Mesenchymal stem cell (in vitro differentiated cells and primary cell): ENCODE data around the gene JPH2.

ENCODE experiments used
- DNase-seq: peaks from one replicate; pipeline ENCODE4 v3.0.0-alpha.2; 2013
- H2AFZ ChIP-seq: one replicate; pipeline ENCODE4 v1.6.1; 2013; ENCODE audit warnings: low read depth, mild to moderate bottlenecking, control low read depth, inconsistent platforms, low read length, moderate library complexity
- H2AK5ac ChIP-seq: 2 replicates; pipeline ENCODE4 v1.6.1; 2013; ENCODE audit warnings: low read length, moderate library complexity, mild to moderate bottlenecking, inconsistent platforms; ENCODE audit not compliant: severe bottlenecking
- H2BK120ac ChIP-seq: one replicate; pipeline ENCODE4 v1.6.1; 2013; ENCODE audit warnings: low read depth, mild to moderate bottlenecking, inconsistent platforms, low read length, moderate library complexity
- H2BK12ac ChIP-seq, 2 experiments: one replicate each; pipeline ENCODE4 v1.6.1; 2013; ENCODE audit warnings: inconsistent platforms in 2 of 2, low read length in 2 of 2, mild to moderate bottlenecking in 2 of 2, moderate library complexity in 2 of 2, control low read depth in 1 of 2
- H2BK15ac ChIP-seq: one replicate; pipeline ENCODE4 v1.6.1; 2013; ENCODE audit warnings: mild to moderate bottlenecking, low read depth, inconsistent platforms; ENCODE audit not compliant: poor library complexity, severe bottlenecking
- H2BK5ac ChIP-seq: 2 replicates; pipeline ENCODE4 v1.6.1; 2013; ENCODE audit warnings: low read depth, mild to moderate bottlenecking, low read length, control low read depth, inconsistent platforms; ENCODE audit not compliant: poor library complexity, severe bottlenecking
- H3K14ac ChIP-seq, 2 experiments: one replicate each; pipeline ENCODE4 v1.6.1; 2013; ENCODE audit warnings: inconsistent platforms in 2 of 2, low read length in 2 of 2, control low read depth in 1 of 2, mild to moderate bottlenecking in 1 of 2, moderate library complexity in 1 of 2
- H3K18ac ChIP-seq, 2 experiments: one replicate each; pipeline ENCODE4 v1.6.1; 2013; ENCODE audit warnings: inconsistent platforms in 2 of 2, low read length in 2 of 2, control low read depth in 1 of 2, low read depth in 1 of 2, mild to moderate bottlenecking in 1 of 2
- H3K23ac ChIP-seq, 2 experiments: one replicate each; pipeline ENCODE4 v1.6.1; 2013; ENCODE audit warnings: inconsistent platforms in 2 of 2, low read length in 2 of 2, mild to moderate bottlenecking in 2 of 2, moderate library complexity in 2 of 2, control low read depth in 1 of 2
- H3K27ac ChIP-seq: 2 replicates; pipeline ENCODE4 v1.5.1; 2013; ENCODE audit warnings: mild to moderate bottlenecking, moderate library complexity, low read length, control low read depth, inconsistent platforms; ENCODE audit not compliant: poor library complexity, severe bottlenecking
- H3K27me3 ChIP-seq, 2 experiments: 2 replicates each; pipeline versions ENCODE4 v1.6.1 to v1.7.0; 2013; ENCODE audit warnings: low read length in 2 of 2, mild to moderate bottlenecking in 2 of 2, moderate library complexity in 2 of 2, control low read depth in 1 of 2, inconsistent platforms in 1 of 2; ENCODE audit not compliant: control insufficient read depth in 1 of 2, insufficient read depth in 1 of 2
- H3K36me3 ChIP-seq, 2 experiments: 2 replicates each; pipeline versions ENCODE4 v1.6.1 to v1.7.0; 2013; ENCODE audit warnings: low read length in 2 of 2, control low read depth in 1 of 2, inconsistent platforms in 1 of 2, low read depth in 1 of 2, mild to moderate bottlenecking in 1 of 2; ENCODE audit not compliant: insufficient read depth in 2 of 2, control insufficient read depth in 1 of 2
- H3K4ac ChIP-seq, 2 experiments: one replicate each; pipeline ENCODE4 v1.6.1; 2013; ENCODE audit warnings: inconsistent platforms in 2 of 2, low read length in 2 of 2, mild to moderate bottlenecking in 2 of 2, moderate library complexity in 2 of 2, control low read depth in 1 of 2, low read depth in 1 of 2
- H3K4me1 ChIP-seq: 2 replicates; pipeline ENCODE4 v1.6.1; 2013; ENCODE audit warnings: low read depth, low read length, control low read depth; ENCODE audit not compliant: control insufficient read depth, insufficient read depth
- H3K4me2 ChIP-seq: 2 replicates; pipeline ENCODE4 v1.6.1; 2013; ENCODE audit warnings: low read length, mild to moderate bottlenecking, inconsistent platforms; ENCODE audit not compliant: poor library complexity, severe bottlenecking
- H3K4me3 ChIP-seq, 2 experiments: 2 replicates each; pipeline versions ENCODE4 v1.5.1 to v1.7.0; 2013; ENCODE audit warnings: low read length in 2 of 2, mild to moderate bottlenecking in 2 of 2, control low read depth in 1 of 2, low read depth in 1 of 2; ENCODE audit not compliant: insufficient read depth in 1 of 2
- H3K79me1 ChIP-seq: replicated peaks from 2 replicates; pipeline ENCODE4 v1.6.1; 2013; ENCODE audit warnings: mild to moderate bottlenecking, control low read depth, low read length, inconsistent platforms; ENCODE audit not compliant: poor library complexity, severe bottlenecking
- H3K9ac ChIP-seq: 2 replicates; pipeline ENCODE4 v1.7.0; 2013; ENCODE audit warnings: mild to moderate bottlenecking, low read length, moderate library complexity
- H3K9me3 ChIP-seq: 2 replicates; pipeline ENCODE4 v1.7.0; 2013; ENCODE audit warnings: mild to moderate bottlenecking, low read length; ENCODE audit not compliant: control insufficient read depth
- H4K8ac ChIP-seq: one replicate; pipeline ENCODE4 v1.6.1; 2013; ENCODE audit warnings: inconsistent platforms, mild to moderate bottlenecking, low read length, moderate library complexity
- H4K91ac ChIP-seq: one replicate; pipeline ENCODE4 v1.6.1; 2013; ENCODE audit warnings: mild to moderate bottlenecking, low read length, inconsistent platforms
- WGBS: methylation state at CpG from one replicate; pipeline ENCODE4 v1.1.7; 2013; ENCODE audit warnings: mixed read lengths; 5-methylcytosine and 5-hydroxymethylcytosine counted together

Gene JPH2

DNA sequence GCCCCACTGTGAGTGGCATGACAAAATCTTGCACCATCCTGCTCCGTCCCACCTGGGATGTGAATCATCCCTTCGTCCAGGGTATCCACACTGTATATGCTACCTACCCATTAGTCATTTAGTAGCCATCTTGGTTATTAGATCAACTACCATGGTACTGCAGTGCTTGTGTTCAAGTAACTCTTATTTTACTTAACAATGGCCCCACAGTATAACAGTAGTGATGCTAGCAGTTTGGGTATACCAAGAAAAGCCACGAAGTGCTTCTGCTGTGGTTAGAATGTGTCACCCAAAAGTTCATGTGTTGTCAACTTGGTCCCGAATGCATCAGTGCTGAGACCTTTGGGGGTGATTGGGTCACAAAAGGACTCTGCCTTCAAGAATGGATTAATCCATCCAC is 11.9 kb upstream of the JPH2 start:
- no peak overlapping the region for H2BK15ac ChIP-seq
- peaks cover 19% of the 10 kb centered on the region for H3K79me1 ChIP-seq
- no peak for DNase-seq
- no peak overlapping the region for H2AFZ ChIP-seq
- H3K18ac ChIP-seq: no peak overlapping the region
- no peak overlapping the region for H3K4me3 ChIP-seq
- no peak overlapping the region for H2AK5ac ChIP-seq
- no peak overlapping the region for H3K23ac ChIP-seq
- H3K14ac ChIP-seq: no peak overlapping the region
- no peaks in the 10 kb centered on the region for H3K9me3 ChIP-seq
- no peaks in the 10 kb centered on the region for H3K27me3 ChIP-seq
- H3K27ac ChIP-seq: no peak overlapping the region
- WGBS: 86% methylated on average over 4 of the region's 4 CpGs
- no peak overlapping the region for H3K4me2 ChIP-seq
- no peak overlapping the region for H4K8ac ChIP-seq
- H3K36me3 ChIP-seq: peaks cover 15 to 74% of the 10 kb centered on the region in 2 experiments
- H2BK5ac ChIP-seq: no peak overlapping the region
- H3K4me1 ChIP-seq: peaks cover 5% of the 10 kb centered on the region
- no peak overlapping the region for H2BK120ac ChIP-seq
- no peak overlapping the region for H4K91ac ChIP-seq
- no peak overlapping the region for H2BK12ac ChIP-seq
- no peak overlapping the region for H3K4ac ChIP-seq
- H3K9ac ChIP-seq: no peak overlapping the region

DNA sequence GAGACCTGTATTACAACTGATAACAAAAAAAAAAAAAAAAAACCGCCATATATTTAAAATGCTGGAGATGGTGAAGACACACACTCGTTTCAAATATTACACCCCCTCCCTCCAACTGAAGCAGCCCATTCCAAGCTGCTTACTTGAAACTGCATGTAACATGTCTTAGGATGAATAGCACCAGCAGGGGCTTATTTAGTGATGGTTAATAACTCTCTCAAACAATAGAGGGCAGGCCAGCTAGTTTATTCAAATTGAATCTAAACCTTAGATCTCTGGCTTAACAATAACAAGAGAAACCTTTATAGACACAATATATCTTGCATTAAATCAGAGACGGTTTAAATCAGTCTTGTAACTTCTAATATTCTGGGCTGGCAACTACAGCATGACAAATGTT is 9.3 kb upstream of the JPH2 start:
- Histone ChIP-seq H3K4me2 (no peak overlapping the region), H3K4me3 (no peak overlapping the region), H2AK5ac (no peak overlapping the region), H4K8ac (no peak overlapping the region), H3K36me3 (peaks cover 11 to 54% of the 10 kb centered on the region in 2 experiments), H3K27me3 (no peaks in the 10 kb centered on the region), H2BK120ac (no peak overlapping the region), H3K4me1 (peaks cover 5% of the 10 kb centered on the region), H2BK12ac (no peak overlapping the region), H4K91ac (no peak overlapping the region), H3K27ac (no peak overlapping the region), H3K14ac (no peak overlapping the region), H3K9ac (no peak overlapping the region), H2AFZ (no peak overlapping the region), H2BK5ac (no peak overlapping the region), H3K9me3 (no peaks in the 10 kb centered on the region), H3K18ac (no peak overlapping the region), H3K4ac (no peak overlapping the region), H2BK15ac (no peak overlapping the region), H3K23ac (no peak overlapping the region), H3K79me1 (peaks cover 16% of the 10 kb centered on the region)
- DNase-seq: no peak
- 99% methylated on average over 2 of the region's 3 CpGs for WGBS

DNA sequence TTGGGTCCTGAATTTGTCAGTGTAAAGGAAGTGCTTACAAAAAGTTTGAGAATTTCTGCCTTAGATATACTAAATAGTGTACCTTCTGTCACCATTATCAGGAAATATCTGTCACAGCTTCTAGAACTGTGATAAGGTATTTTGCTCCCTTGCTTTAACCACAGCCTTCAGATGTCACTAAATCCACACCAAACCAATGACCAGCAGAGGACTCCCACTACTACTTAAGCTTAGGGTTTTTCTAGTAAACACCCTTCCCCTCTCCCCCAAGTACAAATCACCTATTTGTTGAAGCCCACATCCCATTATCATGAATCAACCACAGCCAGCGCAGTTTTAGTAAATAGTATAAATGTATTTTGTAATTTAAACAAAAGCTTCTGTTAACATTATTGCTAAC is 8.6 kb upstream of the JPH2 start:
- H3K79me1 ChIP-seq: peaks cover 14% of the 10 kb centered on the region
- no peak overlapping the region for H3K14ac ChIP-seq
- peaks cover 11 to 47% of the 10 kb centered on the region in 2 experiments for H3K36me3 ChIP-seq
- no peak for DNase-seq
- no peaks in the 10 kb centered on the region for H3K27me3 ChIP-seq
- no peak overlapping the region for H3K4me3 ChIP-seq
- WGBS: no CpG with 5 or more reads among the region's 1 CpG
- H2AFZ ChIP-seq: no peak overlapping the region
- H3K4me2 ChIP-seq: no peak overlapping the region
- H3K4ac ChIP-seq: no peak overlapping the region
- no peaks in the 10 kb centered on the region for H3K9me3 ChIP-seq
- no peak overlapping the region for H4K8ac ChIP-seq
- no peak overlapping the region for H3K9ac ChIP-seq
- no peak overlapping the region for H2BK120ac ChIP-seq
- no peak overlapping the region for H3K27ac ChIP-seq
- H3K23ac ChIP-seq: no peak overlapping the region
- no peak overlapping the region for H2BK15ac ChIP-seq
- H2AK5ac ChIP-seq: no peak overlapping the region
- no peak overlapping the region for H4K91ac ChIP-seq
- no peak overlapping the region for H2BK5ac ChIP-seq
- no peak overlapping the region for H3K18ac ChIP-seq
- H3K4me1 ChIP-seq: peaks cover 5% of the 10 kb centered on the region
- no peak overlapping the region for H2BK12ac ChIP-seq

DNA sequence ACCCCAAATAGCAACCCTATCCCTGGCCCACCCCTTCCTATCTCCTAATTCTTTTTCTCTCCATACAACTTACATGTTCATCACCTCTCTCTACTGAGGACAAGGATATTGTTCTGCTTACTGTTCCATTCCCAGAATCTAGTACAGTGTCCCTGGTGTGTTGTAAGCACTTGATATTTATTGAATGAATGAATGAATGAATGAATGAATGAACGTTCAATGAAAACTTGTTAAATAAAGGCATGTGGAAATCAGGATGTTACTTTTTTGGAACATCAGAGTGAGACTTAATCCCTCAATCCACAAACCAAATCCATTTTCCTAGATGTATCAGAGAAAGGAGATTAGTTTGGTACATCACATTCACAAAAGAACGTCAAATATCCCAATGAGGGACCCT is 6.8 kb upstream of the JPH2 start:
- Histone ChIP-seq H3K27me3 (no peaks in the 10 kb centered on the region), H2BK120ac (no peak overlapping the region), H4K91ac (no peak overlapping the region), H3K14ac (no peak overlapping the region), H3K23ac (no peak overlapping the region), H3K9me3 (no peaks in the 10 kb centered on the region), H3K4me3 (no peak overlapping the region), H3K36me3 (peaks cover 6 to 29% of the 10 kb centered on the region in 2 experiments), H3K4me2 (no peak overlapping the region), H3K79me1 (peaks cover 11% of the 10 kb centered on the region), H2AK5ac (no peak overlapping the region), H3K4me1 (peaks cover under 1% of the 10 kb centered on the region), H3K27ac (no peak overlapping the region), H2BK12ac (no peak overlapping the region), H4K8ac (no peak overlapping the region), H3K9ac (no peak overlapping the region), H2BK5ac (no peak overlapping the region), H3K4ac (no peak overlapping the region), H2BK15ac (no peak overlapping the region), H2AFZ (no peak overlapping the region), H3K18ac (no peak overlapping the region)
- DNase-seq: no peak
- WGBS: no CpG with 5 or more reads among the region's 2 CpGs
